ENCODE measurements around the gene TRIM31.

GRCh38 chr6:30147096-30147495 is 34.2 kb upstream of the TRIM31 start:
- TF ChIP-seq CTCF (conservative IDR thresholded peaks at IDR 0.05; ENCODE audit: low read length) = no peak
- no peak for TF ChIP-seq EZH2phosphoT487 (IDR thresholded peaks at IDR 0.05; ENCODE audit: borderline replicate concordance, low read depth, low read length)

All from OCI-LY7 (cell line).